Measurements from ENCODE around the gene TRIM54.

DNA sequence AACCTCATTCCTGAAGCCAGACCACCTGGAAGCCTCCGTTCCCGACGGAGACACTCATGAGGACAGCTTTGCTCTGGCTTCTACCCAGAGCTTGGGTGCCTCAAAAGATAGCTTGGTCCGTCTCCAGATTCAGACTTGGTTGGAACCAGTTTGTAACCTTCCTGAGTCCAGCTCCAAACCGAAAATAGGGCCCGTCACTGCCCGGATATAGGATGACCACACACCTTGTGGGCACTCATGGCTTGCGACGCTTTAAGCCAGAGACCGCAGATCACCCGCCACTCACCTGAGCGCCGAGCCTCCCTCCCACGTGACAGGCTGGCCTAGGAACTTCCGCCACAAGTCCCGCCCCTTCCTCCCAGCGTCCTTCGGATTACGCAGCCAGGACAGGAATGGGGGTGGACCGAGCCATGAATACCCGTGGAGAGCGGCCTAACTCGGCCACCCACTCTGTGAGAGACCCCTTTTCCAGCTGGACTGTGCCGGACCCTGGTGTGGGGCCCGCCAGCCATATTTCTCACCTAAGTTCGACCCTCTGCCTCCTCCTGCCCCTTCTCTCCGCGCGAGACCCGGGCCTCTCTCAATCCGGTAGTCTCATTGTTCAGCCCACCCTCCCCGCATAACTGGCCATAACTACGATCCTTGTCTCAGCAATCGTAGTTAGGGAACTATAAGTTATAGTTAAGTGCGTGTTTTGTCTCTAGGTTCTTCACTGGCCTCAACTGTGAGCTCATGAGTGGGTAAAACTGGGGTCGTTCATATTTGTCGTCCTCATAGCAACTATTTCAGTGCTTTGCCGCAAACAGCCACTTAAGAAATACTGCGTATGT lies 40.8 kb downstream of the TRIM54 start, which contains the start of gene MPV17:
- TF ChIP-seq, protein P1, sequence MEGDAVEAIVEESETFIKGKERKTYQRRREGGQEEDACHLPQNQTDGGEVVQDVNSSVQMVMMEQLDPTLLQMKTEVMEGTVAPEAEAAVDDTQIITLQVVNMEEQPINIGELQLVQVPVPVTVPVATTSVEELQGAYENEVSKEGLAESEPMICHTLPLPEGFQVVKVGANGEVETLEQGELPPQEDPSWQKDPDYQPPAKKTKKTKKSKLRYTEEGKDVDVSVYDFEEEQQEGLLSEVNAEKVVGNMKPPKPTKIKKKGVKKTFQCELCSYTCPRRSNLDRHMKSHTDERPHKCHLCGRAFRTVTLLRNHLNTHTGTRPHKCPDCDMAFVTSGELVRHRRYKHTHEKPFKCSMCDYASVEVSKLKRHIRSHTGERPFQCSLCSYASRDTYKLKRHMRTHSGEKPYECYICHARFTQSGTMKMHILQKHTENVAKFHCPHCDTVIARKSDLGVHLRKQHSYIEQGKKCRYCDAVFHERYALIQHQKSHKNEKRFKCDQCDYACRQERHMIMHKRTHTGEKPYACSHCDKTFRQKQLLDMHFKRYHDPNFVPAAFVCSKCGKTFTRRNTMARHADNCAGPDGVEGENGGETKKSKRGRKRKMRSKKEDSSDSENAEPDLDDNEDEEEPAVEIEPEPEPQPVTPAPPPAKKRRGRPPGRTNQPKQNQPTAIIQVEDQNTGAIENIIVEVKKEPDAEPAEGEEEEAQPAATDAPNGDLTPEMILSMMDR (tag by site-specific recombination; IDR thresholded peaks at IDR 0.05), result no peak
- TF ChIP-seq SP2 (tag by site-specific recombination; IDR thresholded peaks at IDR 0.05), result peak; percentile 79
